Globus pallidus (tissue), 1 donor: Measurements from ENCODE around the gene ROBO3.

Source experiments
- DNase-seq: peaks from one replicate; pipeline ENCODE4 v3.0.0-alpha.2; 2015; ENCODE audit warnings: low spot score

The ROBO3 gene

DNA sequence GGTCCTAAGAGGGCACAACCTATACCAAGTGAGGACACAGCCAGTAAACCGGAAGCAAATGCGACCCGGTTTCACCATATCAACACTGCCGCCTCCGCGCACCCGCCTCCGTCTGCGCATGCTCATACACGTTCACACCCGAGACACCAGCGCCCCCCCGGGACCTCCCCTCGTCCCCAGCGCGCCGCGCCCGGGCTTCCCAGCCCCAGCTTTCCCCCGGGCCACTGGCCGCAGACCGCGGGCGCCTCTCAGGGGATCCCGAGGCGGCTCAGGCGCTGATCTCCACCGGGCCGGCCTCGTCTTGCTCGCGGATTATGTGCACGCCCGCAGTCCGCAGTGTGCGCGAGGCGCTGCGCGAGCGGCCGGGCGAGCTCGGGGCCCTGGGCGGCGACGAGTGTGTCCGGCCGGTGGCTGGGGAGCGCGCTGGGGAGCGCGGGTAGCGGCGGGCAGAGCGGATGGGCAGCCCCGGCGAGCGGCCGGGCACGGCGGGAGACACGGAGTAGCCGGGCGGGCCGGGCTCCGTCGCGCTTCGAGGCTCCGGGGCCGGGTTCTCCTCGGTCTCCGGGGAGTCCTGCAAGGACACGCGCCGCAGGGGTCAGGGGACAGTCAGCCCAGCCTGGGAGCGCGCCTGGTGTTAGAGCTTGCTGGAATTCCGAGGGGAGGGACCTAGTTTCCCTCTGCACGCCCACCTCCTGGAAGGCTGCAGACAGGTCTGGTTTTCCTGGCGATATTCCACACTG is 55.8 kb downstream of the ROBO3 start:
- DNase-seq = no peak

DNA sequence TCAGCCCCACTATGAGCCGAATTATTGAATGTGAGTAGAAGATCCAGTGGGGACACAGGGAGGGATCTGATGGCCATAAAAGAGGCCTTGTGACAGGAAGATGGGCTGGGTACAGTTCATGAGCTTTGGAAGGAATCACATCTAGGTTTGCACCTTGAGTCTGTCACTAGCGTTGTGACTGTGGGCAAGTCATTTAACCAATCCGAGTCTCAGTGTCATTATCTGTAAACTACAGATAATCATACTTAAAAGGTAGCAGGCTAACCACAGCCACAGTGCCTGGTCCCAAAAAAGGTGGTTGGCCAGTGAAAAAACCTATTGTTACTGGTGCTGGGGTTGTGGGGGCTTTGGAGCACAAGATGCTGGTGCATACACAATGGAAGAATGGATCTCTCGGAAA is 57.6 kb downstream of the ROBO3 start:
- DNase-seq = no peak

DNA sequence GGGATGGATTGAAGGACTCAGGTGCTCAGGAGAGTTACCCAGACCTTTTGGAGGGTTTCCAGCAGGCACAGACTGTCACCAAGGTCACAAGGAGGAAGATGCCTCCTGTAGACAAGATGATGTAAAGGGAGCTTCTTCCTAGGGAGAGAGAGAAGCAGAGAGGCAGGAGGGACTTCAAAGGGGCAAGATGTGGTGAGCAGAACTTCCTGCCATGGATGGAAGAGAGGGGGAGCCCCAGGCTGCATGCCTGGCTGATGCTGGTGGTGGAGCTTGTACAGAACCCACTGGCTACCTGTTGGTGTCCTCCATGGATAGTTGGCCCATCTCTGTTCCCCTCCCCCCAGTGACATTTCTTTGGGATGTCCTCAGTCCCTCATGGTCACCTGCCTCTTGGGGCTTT is 58.1 kb downstream of the ROBO3 start:
- DNase-seq = no peak

DNA sequence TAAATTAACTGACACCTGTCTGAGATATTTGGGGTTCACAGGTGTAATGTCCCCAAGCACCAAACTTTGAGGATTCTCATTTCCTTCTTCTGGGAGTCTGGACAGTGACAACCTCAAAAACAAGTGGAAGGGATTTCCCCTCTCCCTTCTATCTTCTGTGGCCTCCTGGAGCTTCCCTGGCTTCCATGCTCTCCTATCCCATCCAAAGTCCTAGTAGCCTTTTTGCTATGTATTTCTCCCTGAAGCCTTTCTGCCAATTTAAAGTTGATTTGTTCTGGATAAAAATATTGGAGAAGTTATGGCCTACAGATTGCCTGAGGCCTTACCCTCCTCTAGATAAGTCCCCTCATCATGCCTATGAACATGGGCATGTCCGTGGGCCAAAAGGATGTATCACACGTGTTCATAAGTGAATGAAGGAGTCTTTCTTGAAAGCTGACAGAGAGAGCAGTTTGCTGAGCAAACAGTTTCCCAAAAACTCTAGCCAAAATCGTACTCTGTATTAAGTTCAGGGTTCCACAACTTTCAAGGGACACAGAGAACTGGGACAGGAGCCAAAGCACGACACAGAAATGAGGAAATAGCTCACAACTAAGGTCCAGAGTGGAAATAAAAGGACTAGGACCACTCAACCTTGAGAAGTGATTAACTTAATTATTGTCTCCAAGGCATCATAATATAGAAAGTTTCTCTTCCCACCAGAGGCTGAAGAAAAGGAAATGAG is 63.9 kb downstream of the ROBO3 start:
- no peak for DNase-seq

DNA sequence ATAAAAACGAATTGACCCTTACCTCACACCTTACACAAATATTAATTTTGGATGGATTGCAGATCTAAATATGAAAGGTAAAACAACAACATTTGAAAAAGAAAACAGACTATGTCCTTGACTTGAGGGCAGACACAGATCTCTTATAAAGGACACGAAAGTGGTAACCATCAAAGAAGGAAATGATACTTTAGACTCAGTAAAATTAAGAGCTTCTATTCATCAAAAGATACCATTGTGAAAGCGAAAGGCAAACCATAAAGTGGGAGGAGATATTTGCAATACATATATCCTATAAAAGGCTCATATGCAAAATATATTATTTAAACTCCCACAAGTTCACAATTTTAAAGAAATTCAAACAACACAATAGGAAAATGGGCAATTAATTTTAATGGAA is 65.6 kb downstream of the ROBO3 start:
- DNase-seq = no peak
